Femur (tissue), 1 donor: Measurements from ENCODE around the gene EMC9.

Source experiments
- DNase-seq: peaks from one replicate; pipeline ENCODE4 v3.0.0-alpha.2; 2017

EMC9 gene

DNA sequence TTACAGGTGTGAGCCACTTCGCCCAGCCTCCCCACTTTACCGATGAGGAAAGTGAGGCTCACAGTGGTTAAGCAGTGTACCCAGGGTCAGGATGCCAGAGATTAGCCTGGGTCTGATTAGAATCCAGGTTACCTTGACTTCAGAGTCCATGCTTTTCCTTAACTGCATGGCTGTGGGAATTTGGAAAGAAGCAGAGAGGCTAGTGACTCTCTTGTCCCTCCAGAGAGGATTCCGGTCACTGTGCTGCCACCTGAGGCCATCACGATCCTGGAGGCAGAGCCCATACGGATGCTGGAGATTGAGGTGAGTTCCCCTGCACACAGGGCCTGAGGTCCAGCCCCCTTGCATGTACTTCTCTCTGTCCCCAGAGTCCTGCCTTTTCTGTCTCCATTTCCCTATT lies 35.2 kb upstream of the EMC9 start:
- DNase-seq = no peak

DNA sequence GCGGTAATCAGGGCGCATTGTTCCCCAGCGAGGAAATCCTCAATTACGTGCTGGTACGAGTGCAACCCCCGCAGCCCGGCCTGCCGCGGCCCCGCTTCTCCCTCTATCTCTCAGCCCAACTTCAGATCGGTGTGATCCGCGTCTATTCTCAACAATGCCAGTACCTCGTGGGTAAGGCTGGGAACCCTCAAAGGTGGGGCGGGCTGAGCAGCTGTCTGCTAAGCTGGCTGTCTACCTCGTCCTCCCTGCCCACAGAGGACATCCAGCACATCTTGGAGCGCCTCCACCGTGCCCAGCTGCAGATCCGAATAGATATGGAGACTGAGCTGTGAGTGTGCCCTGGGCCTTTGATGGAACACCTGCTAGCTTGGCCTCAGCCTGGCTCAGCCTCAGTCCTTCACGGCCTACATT lies 31.5 kb upstream of the EMC9 start:
- DNase-seq = no peak

DNA sequence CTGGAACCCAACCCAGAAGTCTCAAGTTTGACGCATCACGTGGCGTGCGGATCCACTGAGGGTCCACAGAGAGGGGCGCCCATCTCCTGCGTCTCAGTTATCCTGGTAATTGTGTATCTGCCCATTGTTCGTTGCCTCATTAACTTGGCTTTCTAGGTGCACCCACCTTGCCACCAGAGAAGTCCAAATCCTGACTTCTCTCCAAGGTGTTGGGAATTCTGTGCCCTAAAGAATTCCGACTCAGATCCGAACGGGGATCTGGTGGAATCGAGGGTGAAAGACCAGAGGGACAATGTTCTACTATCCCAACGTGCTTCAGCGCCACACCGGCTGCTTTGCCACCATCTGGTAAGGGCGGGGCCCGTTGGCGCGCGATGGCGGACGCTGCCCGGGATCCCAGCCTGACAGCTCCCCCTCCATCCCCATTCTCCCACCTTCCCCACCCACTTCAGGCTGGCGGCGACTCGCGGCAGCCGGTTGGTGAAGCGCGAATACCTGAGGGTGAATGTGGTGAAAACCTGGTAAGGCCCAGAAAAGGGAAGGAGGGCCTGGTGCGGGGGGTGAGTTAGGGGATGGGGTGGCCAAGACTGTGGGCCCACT lies 31.0 kb upstream of the EMC9 start:
- peak; percentile 33 for DNase-seq

DNA sequence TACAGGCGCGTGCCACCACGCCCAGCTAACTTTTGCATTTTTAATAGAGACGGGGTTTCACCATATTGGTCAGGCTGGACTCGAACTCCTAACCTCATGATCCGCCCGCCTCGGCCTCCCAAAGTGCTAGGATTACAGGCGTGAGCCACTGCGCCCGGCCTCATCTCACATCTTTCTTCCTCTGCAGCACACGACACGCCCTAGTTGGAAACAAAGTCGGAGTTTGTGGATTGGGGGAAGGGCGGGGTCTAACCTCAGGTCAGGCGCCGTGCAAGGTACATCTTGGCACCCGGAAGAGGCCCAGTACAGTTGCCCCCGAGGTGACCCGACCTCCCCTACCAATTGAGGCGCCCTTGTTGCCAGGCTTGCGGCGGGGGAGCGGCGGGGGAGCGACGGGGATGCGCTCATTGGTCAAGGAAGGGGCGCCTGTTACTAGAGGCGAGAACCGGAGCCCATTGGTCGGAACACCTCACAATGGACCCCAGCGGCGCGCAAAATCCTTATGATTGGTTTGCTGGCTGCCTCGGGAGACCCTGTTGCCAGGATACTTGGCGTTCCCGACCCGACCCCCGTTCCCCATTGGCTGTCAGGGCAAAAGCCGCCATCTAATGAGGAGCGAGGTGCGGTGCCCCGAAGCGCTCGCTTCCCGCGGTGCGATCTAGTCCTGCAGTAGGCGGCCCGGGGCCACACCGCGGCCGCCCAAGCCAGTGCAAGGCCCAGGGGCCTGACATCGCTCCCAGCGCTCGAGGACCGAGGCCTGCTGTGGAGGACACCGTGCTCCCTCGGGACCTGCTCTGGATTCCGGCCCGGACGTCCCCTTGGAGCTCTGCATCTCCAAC lies 30.2 kb upstream of the EMC9 start, which contains the start of gene REC8:
REC8 (plus strand) TSS at position 659 of the 839 bp plus-strand sequence. CDS start 473 bp downstream, outside the sequence.
- peak; percentile 92 for DNase-seq

DNA sequence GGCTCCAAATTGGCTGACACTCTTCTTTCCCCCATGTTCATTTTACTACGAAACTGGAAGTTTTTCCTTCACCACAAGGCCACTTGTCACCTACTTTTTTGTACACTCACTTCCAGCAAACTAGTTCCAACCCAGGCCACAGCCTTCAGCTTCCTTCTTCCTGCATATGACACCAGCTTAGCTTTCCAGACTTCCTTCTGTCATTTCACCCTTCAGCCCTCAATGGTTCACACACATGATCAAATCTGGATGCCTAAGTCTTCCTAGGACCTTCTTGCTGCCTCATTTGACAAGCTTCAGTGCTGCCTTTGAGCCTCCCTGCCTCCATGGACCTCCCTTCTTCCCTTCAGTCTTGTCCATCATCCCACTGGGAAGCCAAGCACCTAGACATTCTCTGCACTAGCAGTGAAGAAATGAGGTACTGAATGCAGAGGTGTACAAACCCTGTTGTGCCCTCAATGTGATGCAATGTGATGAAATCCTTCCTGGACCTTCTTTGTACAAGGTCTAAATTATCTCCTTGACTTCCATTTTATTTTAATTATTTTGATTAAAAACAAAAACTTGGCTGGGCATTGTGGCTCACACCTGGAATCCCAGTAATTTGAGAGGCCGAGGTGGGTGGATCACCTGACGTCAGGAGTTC lies 26.2 kb upstream of the EMC9 start:
- DNase-seq = peak; percentile 17

DNA sequence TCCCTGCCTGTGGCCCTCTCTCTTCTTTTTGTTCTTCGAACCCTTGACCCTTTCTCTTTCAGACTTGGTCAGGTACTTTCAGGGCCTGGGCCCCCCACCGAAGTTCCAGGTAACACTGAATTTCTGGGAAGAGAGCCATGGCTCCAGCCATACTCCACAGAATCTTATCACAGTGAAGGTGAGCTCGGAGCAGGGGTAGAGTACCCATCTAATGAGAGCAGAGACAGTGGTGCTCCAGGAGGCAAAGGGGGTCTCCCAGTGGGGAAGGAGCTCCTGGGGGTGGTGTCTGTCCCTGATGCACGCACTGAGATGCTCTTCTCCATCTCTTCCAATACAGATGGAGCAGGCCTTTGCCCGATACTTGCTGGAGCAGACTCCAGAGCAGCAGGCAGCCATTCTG lies 24.4 kb upstream of the EMC9 start:
- DNase-seq = no peak

DNA sequence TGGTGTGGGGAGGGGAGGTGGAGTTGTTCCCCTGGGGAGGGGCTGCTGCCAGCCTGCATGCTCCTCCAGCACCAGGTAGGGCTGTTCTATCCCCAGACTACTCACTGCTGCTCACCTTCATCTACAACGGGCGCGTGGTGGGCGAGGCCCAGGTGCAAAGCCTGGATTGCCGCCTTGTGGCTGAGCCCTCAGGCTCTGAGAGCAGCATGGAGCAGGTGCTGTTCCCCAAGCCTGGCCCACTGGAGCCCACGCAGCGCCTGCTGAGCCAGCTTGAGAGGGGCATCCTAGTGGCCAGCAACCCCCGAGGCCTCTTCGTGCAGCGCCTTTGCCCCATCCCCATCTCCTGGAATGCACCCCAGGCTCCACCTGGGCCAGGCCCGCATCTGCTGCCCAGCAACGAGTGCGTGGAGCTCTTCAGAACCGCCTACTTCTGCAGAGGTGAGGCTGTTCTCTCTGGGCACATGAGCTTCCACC lies 23.2 kb upstream of the EMC9 start:
- DNase-seq = no peak

DNA sequence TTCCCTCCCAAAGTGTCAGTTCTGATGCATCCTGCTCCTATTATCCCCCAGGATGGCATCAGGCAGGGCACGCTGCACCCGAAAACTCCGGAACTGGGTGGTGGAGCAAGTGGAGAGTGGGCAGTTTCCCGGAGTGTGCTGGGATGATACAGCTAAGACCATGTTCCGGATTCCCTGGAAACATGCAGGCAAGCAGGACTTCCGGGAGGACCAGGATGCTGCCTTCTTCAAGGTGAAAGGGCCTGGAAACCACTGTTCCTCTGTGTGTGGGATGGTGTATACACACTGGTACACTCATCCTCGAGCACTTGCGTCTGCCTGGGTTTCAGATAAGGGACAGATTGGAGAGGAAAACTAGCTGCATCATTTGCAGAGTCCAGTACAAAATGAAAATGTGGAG lies 20.7 kb upstream of the EMC9 start:
- no peak for DNase-seq

DNA sequence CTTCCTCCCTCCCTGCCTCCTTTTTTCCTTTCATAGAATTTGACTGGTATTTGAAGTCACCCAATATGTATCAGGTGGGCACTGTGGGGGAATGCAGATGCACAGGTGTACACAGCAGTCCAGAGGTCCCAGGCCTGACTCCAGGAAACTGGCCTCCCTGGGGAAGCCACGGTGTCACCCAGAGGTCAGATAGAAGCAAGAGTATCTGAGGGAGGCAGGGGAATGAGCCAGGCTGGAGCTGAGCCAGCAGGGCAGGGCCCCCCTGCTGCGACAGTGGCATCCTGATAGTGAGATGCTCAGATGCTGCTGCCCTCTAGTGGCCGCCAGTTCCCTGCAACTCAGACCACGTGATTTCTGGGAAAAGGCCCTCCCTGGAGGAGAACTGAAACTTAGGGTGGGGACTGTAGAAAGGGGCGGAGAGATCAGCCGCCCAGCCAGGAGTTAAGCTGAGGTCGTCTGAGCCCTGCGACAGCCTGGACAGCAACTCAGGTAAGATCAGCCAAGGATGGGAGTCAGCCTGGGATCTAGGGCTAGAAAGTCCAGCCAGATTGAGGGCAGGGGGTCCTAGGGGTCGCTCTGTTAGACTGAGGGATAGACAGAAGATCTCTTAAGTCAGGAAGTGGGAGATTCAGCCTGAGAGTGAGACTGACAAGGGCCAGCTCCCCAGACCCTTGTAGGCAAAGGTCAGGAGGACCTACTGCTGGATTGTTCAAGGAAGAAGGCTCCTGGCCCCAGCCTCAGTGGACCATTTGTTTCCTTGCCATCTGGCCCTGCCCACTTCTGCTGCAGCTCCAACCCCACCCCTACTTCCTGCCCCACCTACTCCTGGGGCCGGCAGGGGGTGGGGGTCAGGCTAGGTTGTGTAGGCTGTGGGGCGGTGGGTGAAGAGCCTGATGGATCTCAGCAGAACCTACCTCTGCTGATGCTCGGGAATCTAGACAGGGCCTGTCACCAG lies 19.7 kb upstream of the EMC9 start, which contains the start of gene IRF9:
IRF9 (plus strand) TSS at position 416 of the 955 bp plus-strand sequence. CDS start 880 bp downstream, outside the sequence.
- DNase-seq = peak; percentile 97

DNA sequence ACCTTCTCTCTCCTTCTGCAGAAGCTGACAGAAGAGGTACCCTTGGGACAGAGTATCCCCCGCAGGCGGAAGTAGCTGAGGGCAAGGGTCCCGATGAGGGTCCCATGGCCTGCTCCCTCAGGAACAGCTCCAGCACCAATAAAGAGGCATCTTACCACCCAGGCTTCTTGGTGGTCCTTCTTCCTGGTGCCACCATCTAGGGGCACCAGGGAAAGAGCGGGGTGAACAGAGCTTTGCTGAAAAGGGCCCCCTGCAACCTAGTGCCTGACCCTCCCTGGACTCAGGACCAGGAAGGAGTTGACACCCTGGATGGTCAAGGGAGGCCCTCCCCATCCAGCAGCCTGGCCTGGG lies 19.1 kb upstream of the EMC9 start:
- no peak for DNase-seq

DNA sequence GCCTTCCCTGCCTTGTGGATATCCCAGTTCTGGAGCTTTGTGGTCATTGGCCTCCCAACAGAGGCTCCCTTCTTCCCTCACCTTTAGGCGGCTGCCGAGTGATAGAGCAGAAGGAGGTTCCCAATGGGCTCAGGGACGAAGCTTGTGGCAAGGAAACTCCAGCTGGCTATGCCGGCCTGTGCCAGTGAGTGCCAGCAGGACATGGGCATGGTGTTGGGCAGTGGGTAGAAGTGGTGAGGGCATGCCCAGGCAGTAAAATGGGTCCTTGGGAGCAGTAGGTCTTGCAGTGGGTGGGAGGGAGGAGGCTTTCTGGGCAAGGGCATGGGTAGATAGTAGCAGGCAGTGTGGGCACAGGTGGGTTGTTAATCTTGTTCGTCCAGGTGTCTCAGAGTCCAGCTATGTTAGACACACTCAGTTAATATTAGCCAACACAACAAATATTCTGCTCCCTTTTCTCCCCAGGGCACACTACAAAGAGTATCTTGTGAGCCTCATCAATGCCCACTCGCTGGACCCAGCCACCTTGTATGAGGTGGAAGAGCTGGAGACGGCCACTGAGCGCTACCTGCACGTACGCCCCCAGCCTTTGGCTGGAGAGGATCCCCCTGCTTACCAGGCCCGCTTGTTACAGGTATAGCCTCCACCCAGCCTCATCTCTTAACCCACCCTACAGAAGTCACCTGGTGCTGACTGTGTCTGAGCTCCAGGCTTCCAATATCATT lies 18.5 kb upstream of the EMC9 start:
- no peak for DNase-seq

DNA sequence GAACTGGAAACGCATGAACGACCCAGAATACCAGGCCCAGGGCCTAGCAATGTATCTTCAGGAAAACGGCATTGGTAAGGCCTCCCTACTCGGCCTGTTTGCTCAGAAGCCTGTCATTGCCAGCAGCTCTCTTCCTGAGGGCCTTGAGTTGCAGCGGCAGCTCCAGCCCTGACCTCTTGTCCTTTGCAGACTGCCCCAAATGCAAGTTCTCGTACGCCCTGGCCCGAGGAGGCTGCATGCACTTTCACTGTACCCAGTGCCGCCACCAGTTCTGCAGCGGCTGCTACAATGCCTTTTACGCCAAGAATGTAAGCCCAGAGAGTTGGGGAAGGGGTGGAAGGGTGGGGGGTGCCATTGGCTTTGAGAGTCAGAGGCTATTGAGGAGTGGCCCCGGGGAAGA lies 15.9 kb upstream of the EMC9 start:
- no peak for DNase-seq

DNA sequence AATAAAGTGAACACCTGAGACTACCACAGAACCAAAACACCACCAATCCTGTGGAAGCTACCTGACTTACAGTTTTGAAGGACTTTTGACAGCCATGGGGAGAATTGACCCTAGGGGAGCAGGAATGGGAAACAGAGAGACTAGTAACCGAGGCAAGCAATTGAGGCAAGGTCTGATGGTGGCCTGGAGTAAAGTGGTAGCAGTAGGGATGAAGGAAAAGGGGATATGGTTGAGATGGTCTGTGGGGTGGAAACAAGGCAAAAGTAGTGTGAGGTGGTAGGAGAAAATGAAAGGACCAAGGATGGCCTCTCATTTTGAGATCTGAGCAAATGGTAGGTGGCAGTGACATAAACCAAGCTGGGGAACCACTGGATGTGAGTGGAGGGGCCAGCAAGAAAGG lies 15.4 kb upstream of the EMC9 start:
- no peak for DNase-seq

DNA sequence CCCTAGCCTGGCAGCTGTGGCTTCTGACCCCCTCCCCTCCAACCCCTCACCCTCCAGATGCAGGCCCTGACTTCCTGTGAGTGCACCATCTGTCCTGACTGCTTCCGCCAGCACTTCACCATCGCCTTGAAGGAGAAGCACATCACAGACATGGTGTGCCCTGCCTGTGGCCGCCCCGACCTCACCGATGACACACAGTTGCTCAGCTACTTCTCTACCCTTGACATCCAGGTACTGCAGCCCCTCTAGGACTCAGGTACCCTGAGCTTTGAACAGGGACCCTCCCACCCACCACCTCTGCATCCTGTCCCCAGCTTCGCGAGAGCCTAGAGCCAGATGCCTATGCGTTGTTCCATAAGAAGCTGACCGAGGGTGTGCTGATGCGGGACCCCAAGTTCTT lies 13.7 kb upstream of the EMC9 start:
- DNase-seq = no peak

DNA sequence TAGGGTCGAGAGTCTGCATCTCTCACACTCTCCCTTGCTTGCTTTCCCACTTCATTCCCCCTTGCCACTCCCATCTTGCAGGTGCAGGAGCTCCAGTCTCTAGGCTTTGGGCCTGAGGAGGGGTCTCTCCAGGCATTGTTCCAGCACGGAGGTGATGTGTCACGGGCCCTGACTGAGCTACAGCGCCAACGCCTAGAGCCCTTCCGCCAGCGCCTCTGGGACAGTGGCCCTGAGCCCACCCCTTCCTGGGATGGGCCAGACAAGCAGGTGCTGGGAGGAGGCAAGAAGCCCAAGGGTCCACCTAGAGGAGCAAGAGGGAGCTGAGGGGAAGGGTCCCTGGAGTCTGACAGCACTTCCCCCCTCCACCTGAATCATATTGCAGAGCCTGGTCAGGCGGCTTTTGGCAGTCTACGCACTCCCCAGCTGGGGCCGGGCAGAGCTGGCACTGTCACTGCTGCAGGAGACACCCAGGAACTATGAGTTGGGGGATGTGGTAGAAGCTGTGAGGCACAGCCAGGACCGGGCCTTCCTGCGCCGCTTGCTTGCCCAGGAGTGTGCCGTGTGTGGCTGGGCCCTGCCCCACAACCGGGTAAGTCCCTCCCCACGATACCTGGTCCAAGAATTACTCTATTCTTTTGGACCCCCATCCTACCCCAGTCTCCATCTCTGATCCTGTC lies 10.2 kb upstream of the EMC9 start:
- DNase-seq = peak; percentile 17

DNA sequence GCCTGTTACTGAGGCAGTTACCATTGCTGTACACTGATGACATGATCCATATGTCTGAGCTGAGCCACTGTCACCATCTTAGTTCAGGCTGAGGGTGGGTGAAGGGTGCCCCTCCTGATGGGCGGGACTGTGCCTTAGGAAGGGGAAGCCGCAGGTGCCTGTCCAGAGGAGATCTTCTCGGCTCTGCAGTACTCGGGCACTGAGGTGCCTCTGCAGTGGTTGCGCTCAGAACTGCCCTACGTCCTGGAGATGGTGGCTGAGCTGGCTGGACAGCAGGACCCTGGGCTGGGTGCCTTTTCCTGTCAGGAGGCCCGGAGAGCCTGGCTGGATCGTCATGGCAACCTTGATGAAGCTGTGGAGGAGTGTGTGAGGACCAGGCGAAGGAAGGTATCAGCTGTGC lies 9.6 kb upstream of the EMC9 start:
- no peak for DNase-seq

DNA sequence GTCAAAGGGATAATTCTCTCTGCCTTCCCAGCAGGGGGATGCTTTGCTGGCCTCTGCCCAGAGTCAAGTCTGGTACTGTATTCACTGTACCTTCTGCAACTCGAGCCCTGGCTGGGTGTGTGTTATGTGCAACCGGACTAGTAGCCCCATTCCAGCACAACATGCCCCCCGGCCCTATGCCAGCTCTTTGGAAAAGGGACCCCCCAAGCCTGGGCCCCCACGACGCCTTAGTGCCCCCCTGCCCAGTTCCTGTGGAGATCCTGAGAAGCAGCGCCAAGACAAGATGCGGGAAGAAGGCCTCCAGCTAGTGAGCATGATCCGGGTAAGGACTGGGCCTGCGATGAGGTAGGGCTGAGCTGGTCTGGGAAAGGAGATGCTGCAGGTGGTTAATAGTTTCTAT lies 9.2 kb upstream of the EMC9 start:
- DNase-seq = no peak

DNA sequence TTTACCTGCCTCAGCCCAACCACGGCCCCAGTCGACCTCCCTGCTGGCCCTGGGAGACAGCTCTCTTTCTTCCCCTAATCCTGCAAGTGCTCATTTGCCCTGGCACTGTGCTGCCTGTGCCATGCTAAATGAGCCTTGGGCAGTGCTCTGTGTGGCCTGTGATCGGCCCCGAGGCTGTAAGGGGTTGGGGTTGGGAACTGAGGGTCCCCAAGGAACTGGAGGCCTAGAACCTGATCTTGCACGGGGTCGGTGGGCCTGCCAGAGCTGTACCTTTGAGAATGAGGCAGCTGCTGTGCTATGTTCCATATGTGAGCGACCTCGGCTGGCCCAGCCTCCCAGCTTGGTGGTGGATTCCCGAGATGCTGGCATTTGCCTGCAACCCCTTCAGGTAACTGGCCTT lies 8.7 kb upstream of the EMC9 start:
- peak; percentile 14 for DNase-seq

DNA sequence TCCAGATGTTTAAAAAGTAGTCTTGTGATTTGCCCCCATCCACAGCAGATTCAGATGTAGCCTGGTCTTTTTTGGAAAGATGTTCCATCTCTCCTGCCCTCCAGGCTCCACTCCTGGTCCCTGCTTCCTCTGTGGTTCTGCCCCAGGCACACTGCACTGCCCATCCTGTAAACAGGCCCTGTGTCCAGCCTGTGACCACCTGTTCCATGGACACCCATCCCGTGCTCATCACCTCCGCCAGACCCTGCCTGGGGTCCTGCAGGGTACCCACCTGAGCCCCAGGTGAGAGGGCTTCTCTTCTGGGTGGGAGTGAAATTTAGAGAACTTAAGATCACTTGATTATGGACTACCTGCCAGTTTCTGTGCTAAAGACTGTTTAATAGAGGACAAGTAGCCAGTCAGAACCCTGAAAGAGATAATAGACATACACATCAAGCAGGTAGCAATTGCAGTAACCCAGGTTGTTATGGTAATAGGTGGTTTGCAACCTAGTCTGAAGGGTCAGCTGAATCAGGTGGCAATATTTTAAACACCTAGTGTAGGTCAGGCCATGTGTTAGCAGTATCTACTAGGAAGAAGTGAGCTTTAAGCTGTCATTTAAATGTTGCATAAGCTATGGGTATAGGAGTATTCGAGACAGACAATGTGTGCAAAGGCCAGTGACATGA lies 8.0 kb upstream of the EMC9 start:
- DNase-seq = no peak

DNA sequence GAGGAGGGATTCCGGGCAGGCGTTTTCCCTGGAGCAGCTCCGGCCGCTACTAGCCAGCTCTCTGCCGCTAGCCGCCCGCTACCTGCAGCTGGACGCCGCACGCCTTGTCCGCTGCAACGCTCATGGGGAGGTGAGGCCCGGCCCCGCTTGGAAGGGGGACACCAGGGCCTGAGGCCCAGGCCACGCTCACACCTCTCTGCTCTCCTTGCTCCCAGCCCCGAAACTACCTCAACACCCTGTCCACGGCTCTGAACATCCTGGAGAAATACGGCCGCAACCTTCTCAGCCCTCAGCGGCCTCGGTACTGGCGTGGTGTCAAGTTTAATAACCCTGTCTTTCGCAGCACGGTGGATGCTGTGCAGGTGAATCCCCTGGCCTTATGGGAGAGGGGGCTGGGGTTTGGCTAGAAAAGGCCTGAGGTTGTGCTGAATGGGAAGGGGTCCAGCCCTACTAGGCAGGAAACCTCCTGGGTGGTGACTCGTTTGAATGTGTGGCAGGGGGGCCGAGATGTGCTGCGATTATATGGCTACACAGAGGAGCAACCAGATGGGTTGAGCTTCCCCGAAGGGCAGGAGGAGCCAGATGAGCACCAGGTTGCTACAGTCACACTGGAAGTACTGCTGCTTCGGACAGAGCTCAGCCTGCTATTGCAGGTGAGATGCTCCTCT lies 6.5 kb upstream of the EMC9 start:
- DNase-seq = no peak
